NB4 (cell line): ENCODE measurements around the gene SLC26A1.

ENCODE experiments used
- POLR2A ChIP-seq: IDR thresholded peaks from 2 replicates; pipeline ENCODE4 v1.6.1; 2011; ENCODE audit warnings: mild to moderate bottlenecking; ENCODE audit not compliant: insufficient read length; ENCODE audit errors: extremely low read depth
- TF ChIP-seq, protein P1 (sequence below): IDR thresholded peaks from one replicate; pipeline ENCODE4 v1.5.1; 2012; ENCODE audit warnings: low read depth, low read length
- TF ChIP-seq, protein P2 (sequence below): IDR thresholded peaks from 2 replicates; pipeline ENCODE4 v1.6.1; 2011; ENCODE audit warnings: low read depth, low read length

DNA sequence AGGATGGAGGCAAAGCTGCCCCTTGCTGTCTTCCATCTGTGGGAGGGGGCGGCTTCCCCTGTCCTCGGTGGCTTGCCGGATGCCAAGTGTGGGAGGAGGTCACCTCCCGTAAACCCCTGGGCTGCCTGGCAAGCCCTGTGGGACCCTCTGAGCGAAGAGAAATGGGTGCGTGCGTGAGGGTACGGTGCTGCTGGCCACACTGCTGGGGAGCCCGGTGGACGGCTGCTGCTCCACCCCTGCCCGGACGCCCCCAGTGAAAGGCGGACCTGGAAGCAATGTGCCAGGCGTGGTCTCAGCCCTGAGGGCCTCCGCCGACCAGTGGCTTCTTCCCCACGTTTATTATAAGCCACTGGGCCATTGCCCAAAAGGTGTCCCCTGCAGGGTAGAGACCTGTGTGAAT lies 10.9 kb downstream of the SLC26A1 start:
- no peak for TF ChIP-seq POLR2A
- TF ChIP-seq, protein P1, sequence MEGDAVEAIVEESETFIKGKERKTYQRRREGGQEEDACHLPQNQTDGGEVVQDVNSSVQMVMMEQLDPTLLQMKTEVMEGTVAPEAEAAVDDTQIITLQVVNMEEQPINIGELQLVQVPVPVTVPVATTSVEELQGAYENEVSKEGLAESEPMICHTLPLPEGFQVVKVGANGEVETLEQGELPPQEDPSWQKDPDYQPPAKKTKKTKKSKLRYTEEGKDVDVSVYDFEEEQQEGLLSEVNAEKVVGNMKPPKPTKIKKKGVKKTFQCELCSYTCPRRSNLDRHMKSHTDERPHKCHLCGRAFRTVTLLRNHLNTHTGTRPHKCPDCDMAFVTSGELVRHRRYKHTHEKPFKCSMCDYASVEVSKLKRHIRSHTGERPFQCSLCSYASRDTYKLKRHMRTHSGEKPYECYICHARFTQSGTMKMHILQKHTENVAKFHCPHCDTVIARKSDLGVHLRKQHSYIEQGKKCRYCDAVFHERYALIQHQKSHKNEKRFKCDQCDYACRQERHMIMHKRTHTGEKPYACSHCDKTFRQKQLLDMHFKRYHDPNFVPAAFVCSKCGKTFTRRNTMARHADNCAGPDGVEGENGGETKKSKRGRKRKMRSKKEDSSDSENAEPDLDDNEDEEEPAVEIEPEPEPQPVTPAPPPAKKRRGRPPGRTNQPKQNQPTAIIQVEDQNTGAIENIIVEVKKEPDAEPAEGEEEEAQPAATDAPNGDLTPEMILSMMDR = no peak
- TF ChIP-seq, protein P2, sequence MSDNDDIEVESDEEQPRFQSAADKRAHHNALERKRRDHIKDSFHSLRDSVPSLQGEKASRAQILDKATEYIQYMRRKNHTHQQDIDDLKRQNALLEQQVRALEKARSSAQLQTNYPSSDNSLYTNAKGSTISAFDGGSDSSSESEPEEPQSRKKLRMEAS = no peak
